ENCODE results near the gene RBMS3.
"Not testable (repeated sequence)": the region's sequence is repeated elsewhere in the genome, so short reads cannot be mapped to it uniquely, and the experiment has no call there.

RBMS3 gene

DNA sequence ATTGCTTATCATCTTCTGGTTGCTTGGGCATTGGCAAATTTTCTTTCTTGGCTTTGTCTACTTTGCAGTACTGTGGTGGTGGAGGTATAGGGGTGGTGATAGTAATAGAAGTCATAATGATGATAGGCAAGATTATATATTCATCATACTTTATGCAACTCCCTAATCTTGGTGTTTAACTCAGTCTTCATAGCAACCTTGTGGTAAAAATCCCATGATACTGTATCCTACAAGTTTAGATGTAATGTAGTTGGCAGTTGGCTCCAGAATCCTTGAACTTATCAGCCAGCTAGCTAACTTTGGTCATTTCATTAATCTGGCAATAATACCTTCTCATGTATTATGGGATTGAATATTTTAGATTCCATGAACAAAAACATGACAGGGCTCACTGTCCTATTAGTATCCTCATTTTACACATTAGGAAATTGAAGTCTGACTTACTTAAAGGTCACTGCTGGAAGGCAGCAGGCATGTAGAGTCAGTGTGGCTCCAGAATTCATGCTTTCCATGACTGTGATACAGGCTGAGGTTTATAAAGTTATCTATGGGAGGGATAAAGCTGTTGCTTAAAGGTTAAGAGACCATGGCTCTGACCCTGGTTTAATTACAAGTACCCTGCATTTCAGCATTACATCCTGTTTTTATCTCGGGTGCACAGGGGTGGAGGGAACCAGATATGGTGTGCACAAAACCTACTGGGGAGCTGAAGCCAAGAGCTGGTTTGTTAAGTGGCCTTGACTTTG lies 33.3 kb downstream of the RBMS3 start:
- DNase-seq, result no peak

DNA sequence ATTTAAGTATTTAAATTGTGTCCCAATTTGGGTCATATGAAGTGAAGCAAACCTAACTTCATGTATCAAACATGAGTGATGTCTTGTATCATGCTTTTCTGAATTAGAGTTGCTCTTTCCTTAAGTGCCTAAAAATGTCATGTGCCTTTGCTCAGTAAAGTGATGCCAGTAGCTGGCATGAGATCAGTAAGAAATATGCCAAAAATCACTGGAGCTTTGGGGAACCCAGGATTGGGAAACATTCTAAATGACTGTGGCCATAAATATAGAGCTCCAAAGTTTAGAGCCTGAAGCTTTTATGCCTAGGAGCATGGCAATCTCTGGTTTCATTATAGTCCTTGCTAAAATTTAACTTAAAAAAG lies 33.8 kb downstream of the RBMS3 start:
- DNase-seq, result no peak

DNA sequence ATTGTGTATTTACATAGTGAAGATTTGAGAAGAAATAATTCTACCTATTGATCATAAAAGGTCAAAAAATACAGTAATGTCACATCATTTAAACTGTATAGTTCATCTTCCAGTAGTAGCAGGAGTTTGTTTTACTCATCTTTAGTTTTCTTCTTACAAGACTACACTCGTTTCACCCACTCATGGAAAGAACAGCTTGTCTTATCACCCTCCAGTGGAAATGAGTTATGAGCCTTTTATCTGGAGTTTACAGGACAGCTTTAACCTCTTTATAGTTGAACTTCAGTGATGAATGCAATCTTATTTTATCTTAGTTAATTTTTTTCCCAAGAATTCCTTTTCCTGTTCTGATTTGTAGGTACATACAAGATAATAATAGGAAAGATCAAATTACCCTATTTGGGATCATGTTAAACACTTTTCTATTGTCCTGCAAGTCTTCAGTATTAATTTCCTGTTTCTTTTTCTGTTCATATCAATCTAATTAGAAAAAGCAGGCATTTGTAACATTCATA lies 36.8 kb downstream of the RBMS3 start:
- no peak for DNase-seq

DNA sequence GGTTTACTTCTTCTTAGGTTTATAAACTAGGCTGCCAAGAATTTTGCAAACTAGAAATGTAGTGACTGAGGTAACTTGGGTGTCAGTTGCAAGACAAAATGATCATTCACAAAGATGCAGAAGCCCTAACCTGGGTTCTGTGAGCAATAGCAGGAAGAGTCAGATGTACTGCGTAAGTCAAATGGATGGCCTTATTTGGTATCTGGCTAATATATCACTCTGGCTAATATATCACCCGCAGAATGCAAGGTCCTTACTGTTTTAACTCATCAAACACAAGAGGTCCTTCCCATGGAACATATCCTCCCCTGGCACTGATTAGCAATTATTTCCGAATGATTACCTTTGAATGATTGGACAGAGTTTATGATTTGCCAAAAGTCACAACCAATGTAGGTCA lies 37.4 kb downstream of the RBMS3 start:
- no peak for DNase-seq

DNA sequence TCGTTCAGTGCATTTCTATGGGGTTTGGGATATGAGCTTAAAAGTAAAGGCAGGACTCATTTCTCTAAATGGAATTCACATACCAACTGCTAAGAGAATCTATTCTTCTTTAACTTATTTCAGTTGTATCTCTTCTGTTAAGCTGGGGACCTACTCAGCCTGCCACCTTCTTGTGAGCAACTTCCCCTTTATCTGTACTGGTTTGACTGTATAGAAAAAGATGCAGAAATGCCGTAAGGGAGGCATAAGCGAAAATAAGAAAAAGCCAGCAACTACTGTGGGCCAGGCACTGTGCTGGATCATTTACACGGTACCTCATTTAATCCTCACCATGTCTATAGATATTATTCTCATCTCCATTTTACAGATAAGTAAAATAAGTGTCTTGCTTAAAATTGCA lies 38.4 kb downstream of the RBMS3 start:
- DNase-seq, result no peak

DNA sequence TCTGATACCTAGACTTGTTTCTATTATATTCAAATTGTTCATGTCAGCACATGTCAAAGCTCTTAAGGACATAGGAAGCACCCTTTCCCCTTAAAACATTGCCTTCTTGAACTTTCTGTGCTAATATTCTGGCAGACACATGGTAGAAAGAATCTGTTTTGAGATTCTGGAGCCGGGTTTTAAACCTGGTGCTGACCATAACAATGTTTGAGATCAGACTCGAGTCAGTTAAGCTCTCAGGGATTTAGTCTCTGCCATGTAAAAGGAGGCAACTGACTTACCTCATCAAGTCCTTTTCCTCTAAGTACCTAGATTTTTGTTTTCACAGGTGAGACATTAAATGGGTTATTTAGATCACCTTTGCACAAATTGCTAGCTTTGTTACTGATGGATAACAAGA lies 38.9 kb downstream of the RBMS3 start:
- no peak for DNase-seq

DNA sequence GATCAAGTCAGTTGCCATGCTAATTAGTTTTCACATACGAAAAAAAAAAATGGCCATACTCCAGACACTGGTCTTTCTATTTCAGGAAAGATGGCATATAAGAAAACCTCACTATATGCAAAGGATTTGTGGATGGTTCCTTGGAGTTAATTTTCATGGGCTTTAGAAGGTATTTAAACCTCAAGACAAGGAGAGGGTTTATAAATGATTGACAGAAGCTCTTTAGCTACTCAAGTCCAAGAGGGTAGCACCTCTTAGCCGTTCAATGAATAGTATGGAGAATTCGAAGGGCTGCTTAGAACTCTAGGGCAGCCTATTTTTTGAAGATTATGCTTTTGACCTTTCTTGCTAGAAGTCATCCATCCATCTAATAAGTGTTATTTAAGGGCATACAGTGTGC lies 41.7 kb downstream of the RBMS3 start:
- DNase-seq, result no peak

DNA sequence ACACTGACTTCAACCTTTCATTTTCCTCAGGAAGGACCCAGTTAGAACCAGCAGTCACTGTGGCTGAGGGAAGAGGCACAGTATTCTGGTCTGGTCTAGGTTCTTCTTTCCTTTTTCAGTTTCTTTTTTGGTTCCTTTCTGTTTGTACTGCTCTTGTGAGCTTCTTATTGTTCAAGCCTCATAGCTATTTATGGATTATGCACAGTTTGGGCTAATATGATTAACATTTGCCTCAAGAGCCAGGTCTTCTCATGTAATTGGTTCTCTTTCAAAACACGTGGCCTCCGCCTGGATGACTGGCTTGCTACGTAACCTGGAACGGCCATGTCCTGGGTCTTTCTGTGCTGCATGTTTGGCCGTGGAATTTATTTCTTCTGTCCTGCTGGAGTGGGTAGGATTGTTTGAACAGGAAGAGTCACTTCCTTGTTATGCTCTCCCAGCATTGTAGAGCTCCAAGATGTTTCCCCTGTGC lies 43.3 kb downstream of the RBMS3 start:
- DNase-seq, result no peak

DNA sequence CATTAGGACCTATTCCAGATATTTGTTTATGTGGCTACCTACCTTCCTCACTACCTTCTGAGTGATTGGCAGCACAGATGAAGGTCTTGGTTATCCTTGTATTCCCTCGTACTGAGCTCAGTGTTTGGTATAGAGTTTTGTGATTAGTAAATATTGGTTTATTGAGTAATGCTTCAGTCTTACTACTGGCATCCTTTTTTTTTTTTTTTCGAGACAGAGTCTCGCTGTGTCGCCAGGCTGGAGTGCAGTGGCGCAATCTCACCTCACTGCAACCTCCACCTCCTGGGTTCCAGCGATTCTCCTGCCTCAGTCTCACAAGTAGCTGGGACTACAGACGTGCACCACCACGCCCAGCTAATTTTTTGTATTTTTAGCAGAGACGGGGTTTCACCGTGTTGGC lies 45.7 kb downstream of the RBMS3 start:
- DNase-seq, result not testable (repeated sequence)

DNA sequence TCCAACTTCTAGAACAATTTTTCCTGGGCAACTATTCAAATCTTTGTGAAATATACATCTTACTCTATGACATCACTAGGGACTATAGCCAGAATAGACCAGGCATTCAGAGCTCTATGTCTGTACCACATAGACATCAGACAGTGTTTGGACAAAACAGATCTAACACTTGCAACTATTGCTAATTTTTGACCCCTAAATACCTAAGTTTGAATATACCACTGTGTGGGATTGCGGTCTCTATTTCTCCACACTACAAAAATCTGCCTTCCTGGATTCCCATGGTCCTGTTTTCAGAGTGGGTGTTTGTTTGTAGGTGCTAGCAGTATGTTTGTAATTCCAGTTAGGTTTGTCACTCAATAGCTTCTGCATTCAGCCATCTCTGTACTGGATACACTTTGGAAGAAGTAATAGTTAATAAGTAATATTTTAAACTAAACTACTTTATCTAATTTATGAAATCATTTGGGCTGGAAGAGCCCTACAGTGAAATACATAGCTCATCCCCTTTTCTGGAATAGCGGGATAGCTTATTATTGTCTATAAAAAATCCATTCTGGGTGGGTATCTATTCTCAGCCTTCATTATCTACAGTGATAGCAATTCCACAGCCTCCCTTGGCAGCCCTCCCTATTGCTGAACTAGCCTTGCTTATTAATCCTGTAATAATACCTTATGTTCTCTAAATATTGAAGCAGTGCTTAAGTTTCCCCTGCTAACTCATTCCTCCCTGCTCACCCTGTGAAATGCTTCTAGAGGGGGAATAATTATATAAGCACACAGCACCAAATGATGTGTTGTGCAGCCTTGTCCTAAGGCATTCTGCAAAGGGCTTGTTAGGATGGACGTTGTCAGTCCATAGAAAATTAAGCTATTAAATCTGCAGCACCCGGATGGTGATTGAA lies 49.4 kb downstream of the RBMS3 start:
- DNase-seq, result no peak

DNA sequence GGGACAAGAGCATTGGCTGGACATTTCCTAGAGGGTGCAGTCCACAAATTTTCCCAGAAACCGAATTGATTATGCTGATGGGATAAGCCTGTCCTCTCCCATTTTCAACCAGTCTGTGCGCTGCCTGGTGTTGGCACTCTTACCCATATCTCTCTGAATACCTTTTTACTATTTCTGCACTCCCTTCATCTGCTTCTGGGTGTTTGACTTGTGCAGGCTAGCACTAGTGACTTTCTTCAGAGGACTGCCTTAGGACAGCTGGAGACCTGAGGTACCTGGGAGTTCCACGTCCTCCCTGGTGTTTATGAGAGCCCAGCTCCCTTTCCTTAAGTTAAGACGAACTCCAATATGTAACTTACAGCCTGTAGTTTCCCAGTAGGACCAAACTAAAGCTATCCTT lies 50.2 kb downstream of the RBMS3 start:
- DNase-seq, result no peak

DNA sequence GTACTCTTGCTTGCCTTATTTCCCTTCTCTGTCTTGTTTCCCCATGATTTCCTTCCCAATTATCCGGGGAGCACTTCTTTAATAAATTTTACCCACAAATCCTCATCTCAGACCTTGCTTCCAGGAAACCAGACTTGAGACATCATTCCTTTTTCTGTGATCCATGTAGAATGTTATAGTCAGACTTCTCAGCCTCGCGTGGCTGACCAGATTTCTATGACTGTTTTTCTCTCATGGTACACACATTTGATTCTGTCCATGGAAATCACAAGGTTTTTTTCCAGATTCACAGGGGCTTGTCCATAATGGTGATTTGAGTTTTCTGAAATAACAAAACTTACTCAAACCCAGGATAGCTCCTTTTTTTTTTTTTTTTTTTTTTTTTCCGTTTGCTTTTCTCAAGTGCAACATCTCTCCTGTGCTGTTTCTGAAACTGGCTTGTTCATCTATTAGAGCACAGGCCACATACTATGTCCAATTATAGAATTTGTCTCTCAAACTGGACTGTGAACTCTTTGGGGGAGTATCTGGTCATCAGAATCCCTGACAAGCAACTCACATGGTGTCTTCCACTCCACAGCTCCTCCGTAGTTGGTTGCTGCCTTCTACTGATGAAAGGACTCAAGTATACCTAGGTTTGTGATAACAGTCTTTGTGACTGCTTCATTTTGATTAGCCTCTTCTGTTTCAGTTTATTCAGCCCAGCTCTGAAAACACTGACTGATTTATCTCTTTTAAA lies 50.8 kb downstream of the RBMS3 start:
- DNase-seq, result no peak

DNA sequence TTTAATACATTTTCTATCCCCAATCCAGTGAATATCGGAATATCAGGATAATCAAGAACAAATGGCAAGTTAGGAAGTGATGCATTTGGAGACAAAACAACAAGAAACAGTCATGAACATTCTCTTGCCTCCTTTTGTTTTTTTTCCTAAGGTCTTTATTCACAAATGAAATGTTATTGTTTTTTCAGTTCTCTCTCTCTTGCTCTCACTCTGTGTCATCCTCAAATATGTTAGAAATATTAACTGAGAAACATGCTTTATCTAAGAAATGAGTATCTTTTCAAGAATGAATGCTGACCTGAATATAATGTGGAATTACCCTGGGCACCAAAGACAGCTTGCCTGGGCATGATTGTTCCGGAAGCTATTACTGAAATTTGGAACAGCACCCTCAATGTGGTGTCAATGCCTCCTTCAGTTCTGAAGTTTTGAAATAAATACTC lies 51.3 kb downstream of the RBMS3 start:
- DNase-seq, result no peak

DNA sequence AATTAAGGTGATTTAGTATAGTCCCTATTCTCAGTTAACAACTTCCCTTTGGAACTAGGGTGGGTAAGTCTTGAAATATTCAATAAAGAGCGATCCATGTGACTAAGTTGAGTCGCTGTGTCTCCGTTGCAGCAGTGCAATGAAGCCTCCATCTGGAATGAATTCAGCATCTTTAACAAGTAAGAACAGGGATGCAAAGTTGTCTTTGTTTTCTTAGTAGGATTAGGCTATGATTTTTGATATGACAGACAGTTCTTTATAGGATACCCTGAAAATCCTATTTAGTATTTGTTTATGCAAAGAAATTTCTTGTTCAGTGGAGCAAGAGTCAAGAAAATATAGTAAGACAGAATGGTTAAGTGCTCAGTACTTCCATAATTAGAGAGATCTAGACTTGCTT lies 52.7 kb downstream of the RBMS3 start:
- no peak for DNase-seq

DNA sequence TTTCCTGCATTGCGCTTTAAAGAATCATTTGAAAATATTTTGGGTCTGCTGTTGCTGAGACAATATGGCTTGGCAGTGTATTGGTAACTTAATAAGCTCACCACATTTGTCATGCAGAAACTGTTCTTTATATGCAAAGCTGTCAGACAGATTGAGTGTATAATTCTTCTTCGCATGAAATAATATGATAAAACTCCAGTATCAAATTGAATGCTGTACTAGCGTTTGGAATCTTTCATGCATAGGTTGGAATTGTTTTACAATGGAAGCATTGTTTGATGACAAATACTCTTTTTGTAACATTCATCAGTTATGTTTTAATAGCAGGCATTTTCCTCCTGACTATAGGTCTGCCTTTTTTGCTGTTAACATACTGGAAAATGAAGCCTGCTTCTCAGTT lies 53.8 kb downstream of the RBMS3 start:
- DNase-seq, result no peak

DNA sequence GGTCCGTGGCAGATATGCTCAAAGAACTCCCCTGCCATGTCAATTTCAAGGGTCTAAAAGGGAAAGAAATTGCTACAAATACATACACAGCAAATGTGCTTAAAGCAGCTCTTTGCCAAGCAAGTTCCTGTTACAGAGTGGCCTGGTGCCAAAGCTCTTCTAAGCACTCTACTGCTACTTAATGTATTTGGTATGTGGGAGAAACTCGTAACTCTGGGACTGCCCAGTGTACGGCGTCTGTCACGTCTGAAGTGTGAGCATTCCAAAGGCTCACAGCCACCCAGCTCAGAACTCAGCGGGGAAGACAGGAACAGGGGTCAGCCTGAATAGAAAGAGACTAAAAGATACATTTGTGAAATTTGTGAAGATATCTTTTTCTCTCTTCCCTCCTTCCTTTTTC lies 54.6 kb downstream of the RBMS3 start:
- DNase-seq, result peak; percentile 2 to 20

DNA sequence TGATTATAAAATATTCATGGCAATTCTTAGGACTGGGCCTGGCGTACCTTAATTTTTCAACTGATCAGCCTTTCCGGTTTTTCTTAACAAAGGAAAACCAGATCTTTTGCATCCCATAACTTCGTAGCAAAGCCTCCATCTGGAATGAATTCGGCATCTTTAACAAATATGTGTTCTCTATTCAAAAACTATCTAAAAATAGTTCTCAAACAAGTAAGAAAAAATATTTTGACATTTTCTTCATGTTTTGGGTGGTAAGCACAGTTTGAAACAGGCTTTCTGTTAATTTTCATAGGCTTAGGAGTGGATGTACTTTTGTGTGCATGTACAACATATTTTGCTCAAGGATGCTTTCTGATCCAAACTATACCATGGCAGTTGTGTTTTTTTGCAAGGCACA lies 55.1 kb downstream of the RBMS3 start:
- no peak for DNase-seq

DNA sequence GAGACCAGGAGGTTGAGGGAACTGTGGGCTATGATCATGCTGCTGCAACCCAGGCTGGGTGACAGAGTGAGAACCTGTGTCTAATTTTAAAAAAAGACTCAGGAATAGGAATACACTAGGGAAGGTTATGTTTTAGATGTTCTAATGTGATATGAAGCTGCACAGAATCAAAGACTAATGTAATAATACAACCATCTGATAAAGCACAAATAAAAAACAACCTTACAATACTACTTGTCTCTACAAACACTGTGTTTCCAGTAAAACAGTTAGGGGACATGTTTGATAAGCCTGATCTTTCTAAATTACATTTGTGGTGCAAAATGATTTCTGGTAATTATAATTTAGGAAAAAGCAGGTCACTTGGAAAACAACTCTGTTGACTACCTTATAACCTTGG lies 56.7 kb downstream of the RBMS3 start:
- no peak for DNase-seq

DNA sequence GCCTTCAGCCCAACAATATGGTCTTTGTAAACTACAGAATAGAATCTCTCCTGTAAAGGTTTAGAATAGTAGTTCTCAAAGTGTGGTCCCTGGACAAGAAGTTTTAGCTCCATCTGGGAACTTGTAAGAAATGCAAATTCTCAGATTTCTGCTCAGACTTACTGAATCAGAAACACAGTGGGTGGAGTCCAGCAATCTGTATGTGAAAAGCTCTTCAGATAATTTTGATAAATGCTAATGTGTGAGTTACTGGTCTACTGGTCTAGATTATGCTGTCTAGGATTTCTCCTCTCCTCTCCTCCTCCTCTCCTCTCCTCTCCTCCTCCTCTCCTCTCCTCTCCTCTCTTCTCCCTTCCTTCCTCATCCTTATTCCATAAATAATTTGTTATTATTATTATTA lies 57.5 kb downstream of the RBMS3 start:
- DNase-seq, result no peak

DNA sequence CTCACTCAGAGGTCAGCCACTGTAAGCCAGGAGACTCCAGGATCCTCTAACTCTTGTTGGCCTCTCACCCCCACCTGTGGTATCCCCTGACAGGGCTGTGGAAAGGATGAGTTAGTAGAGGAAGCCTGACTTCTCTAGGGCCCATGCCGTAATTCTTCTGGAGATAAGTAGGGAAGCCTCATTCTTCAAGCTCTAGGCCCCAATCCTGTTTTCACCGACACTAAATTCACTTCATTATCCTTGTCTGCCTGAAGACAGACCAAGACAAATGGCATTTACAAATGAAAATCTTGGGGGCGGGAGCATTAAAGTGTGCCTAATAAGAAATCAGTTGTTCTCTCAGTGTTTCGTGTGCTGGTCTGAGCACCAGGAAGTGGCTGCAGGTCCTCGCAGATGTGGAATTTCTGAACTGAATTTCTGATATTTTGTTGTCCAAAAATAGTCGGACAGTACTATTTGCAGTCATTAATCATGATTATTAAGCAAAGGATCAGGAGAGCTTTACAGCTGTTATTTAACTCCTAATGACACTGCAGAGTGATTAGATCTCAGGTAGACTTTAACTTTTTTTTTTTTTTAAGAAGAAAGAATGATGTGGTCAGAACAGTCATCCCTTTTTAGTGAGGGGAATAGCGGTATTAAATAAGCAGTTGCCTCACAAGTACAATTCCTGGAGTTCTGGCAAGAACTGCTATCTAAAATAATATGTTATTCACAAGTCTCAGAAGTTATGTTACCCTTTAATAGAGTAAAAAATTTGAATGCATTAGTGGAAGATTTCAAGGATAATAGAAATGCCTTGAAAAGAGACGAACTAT lies 58.4 kb downstream of the RBMS3 start:
- DNase-seq, result no peak

DNA sequence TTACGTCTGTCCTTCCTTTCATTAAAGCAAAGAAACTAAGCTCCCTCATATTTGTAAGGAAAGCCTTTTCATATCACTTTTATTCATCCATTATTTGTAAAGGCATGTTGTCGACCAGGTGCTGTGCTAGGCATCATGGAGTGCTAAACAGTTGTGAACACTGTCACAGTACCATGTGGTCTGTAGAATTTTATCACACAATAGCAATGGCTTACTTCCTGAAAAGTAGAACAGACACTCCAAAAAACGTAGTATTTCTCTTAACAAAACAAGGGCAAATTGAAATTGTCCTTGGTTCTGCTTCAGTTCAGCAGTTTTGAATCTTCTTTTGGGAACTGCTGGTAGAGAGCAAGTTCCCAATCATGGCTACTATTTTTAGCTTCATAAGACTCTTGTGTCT lies 63.3 kb downstream of the RBMS3 start:
- no peak for DNase-seq

DNA sequence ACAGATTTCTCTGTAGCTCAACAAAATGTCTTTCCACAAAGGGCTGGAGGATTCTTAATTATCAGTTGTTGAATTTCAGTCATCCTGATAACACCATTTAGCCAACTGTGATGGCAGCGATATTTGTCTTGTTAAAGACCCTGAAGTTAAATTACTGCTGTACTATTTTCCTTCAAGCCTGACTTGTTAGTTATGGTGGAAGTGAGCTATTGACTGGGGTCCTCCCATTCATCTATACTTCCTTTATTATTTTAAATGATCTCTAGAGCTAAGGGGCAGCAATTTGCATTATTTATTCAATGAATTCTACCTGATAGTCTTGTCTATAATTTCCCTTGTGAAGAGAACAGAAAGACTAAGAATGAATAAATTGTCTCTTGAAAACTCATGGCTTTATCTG lies 64.1 kb downstream of the RBMS3 start:
- DNase-seq, result no peak
